ENCODE measurements around the gene THRB.

THRB gene

DNA sequence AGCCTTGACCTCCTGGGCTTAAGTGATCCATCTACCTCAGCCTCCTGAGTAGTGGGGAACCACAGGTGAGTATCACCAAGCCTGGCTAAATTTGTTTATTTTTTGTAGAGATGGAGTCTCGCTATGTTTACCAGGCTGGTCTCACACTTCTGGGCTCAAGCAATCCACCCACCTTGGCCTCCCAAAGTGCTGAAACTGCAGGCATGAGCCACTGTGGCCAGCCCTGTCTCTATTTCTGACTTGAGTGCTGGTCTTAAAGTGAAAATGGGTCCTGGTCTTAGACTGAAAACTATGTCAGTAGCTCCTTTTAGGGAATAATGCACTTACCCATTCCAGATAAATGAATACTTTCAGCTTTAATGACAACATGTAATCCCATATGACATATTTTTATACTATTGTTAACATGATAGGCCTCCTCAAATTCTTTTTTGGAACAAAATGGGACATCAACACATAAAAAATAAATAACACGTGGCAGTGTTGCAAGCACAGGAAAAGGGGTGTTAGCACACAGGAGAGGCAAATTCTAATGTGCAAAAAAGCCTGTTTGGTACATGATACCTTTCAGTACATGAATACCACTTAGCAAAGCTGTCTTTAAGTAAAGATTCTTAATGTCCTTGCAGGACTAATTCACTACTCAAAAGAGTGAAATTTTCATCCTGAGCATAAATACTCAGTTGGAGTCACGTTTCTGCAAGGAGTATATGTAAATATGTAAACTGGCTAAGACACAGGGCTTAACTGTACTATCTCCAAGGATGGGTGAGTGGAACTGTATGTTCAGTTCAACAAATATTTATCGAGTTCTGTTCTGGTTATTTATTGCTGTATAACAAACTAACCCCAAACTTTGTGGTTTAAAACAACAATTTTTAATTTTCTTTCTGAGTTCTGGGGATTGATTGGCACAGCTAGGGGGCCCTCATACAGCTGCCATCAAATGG, 354.9 kb downstream of the THRB start:
- CTCF ChIA-PET: interaction anchor here (1.2 to 1.7 kb wide), 3 partner anchors 11 to 14 kb away, joined by 3 read pairs; no protein-coding TSS in a partner anchor

GRCh38 chr3:24138876-24139256, 355.8 kb downstream of the THRB start:
- POLR2A ChIA-PET: no interaction called here
- CTCF ChIA-PET: interaction anchor here (0.9 to 1.7 kb wide), 2 partner anchors 14 to 15 kb away, joined by 3 read pairs; no protein-coding TSS in a partner anchor
- TF ChIP-seq, protein P1, sequence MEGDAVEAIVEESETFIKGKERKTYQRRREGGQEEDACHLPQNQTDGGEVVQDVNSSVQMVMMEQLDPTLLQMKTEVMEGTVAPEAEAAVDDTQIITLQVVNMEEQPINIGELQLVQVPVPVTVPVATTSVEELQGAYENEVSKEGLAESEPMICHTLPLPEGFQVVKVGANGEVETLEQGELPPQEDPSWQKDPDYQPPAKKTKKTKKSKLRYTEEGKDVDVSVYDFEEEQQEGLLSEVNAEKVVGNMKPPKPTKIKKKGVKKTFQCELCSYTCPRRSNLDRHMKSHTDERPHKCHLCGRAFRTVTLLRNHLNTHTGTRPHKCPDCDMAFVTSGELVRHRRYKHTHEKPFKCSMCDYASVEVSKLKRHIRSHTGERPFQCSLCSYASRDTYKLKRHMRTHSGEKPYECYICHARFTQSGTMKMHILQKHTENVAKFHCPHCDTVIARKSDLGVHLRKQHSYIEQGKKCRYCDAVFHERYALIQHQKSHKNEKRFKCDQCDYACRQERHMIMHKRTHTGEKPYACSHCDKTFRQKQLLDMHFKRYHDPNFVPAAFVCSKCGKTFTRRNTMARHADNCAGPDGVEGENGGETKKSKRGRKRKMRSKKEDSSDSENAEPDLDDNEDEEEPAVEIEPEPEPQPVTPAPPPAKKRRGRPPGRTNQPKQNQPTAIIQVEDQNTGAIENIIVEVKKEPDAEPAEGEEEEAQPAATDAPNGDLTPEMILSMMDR (IDR thresholded peaks at IDR 0.05; ENCODE audit: control extremely low read depth, extremely low read depth, low read depth, missing control alignments): no peak
- no peak for DNase-seq (ENCODE audit: extremely low spot score)

More for the DNA sequence above, 354.9 kb downstream of the THRB start:
- DNase-seq (ENCODE audit: extremely low spot score): no peak
- TF ChIP-seq, protein P1 (IDR thresholded peaks at IDR 0.05; ENCODE audit: control extremely low read depth, extremely low read depth, low read depth, missing control alignments): no peak
- POLR2A ChIA-PET: no interaction called here

DNA sequence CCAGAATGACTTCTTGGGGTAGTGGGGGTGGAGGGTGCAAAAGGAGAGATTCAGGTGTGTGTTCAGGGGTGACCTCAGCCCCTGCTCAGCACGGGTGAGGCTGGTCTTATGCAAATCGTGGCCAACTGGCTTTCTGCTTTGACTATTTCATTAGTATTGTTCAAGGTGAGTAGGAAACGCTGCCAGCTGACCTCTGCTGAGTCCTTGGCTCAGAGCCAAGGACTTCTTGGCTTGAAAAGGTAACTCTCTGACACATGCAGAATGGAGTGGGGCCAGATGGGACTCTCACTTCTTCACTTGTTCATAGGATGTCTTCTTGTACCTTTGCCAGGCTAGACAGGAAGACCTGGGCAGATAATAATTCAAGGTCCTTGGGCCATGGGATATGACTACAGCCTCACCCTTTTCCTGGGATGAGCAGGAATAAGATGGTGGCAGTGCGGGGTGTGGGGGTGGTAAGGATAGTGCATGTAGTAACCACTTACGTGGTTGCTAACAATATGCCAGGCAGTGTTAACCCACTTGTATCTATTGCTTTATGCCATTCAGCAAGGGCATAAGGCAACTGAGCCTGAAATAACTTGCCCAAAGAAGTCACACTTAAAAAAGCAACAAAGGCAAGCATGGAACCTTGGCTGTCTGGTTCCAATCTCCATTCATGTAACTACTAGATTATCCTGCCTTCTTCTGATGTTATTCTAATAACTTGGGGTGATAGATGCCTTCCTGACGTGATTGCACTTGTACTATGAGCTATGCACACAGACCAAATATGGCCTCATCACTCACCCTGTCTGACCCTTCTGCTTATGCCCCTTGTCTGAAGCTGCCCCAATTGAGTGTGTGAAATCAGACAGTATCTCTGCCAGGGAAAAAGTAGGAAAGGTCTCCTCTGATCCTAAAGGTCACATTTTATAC, 356.4 kb downstream of the THRB start:
- POLR2A ChIA-PET: no interaction called here
- no peak for DNase-seq (ENCODE audit: extremely low spot score)
- CTCF ChIA-PET: interaction anchor here (0.9 to 1.7 kb wide), 2 partner anchors 13 to 14 kb away, joined by 3 read pairs; no protein-coding TSS in a partner anchor
- TF ChIP-seq, protein P1 (IDR thresholded peaks at IDR 0.05; ENCODE audit: control extremely low read depth, extremely low read depth, low read depth, missing control alignments): no peak

DNA sequence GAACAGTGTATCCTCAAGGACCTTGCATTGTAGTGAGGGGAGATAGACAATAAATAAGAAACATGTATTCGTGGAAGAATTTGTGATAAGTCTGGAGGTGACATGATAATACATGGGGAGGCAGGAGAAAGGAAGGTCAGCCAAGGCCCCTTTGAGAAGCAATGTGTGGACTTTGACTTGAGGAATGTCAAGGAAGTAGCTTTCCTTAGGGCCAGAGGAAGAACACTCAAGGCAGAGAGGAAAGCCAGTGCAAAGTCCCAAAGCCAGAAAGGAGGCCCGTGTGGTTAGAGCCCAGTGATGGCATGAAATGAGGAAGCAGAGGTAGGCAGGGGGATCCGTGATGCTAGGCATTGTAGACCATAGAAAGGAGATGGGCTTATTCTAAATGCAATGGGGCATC, 357.3 kb downstream of the THRB start:
- ChIA-PET CTCF (no interaction called here), POLR2A (no interaction called here)
- TF ChIP-seq, protein P1 (IDR thresholded peaks at IDR 0.05; ENCODE audit: control extremely low read depth, extremely low read depth, low read depth, missing control alignments): no peak
- DNase-seq (ENCODE audit: extremely low spot score): no peak

GRCh38 chr3:24136624-24137310, 357.9 kb downstream of the THRB start:
- ChIA-PET CTCF (interaction anchor here (1.0 kb wide), 1 partner anchor 9 kb away, joined by 4 read pairs; no protein-coding TSS in a partner anchor), POLR2A (no interaction called here)
- TF ChIP-seq, protein P1 (IDR thresholded peaks at IDR 0.05; ENCODE audit: control extremely low read depth, extremely low read depth, low read depth, missing control alignments): no peak
- DNase-seq (ENCODE audit: extremely low spot score): no peak

DNA sequence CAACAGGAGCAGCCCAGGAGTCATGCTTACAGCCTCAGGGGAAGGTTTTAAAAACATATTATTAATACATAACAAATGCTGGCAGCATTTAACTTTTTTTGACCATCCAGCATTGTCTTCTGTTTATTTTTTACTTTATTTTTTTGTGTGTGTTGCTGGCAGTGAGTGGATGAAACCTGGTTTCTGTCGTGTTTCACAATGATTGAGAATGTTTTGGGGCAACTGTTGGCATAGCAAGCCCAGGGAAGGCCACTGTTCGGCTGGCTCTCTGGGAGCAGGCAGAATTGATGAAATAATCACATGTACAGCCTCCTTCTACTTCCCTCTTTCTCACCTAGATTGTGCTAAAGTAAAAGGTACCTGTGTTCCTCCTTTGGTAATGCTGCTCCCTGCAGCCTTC, 359.4 kb downstream of the THRB start:
- TF ChIP-seq, protein P1 (IDR thresholded peaks at IDR 0.05; ENCODE audit: control extremely low read depth, extremely low read depth, low read depth, missing control alignments): no peak
- POLR2A ChIA-PET: no interaction called here
- no peak for DNase-seq (ENCODE audit: extremely low spot score)
- CTCF ChIA-PET: no interaction called here
